GM04504 (cell line): ENCODE results near the gene LRIG1.
A peak's percentile ranks its signal among the peaks of the same experiment; 100 is the strongest.

Experiments
- DNase-seq: peaks from one replicate; pipeline ENCODE4 v3.0.0-alpha.2; 2012; ENCODE audit warnings: low read depth

Gene LRIG1

DNA sequence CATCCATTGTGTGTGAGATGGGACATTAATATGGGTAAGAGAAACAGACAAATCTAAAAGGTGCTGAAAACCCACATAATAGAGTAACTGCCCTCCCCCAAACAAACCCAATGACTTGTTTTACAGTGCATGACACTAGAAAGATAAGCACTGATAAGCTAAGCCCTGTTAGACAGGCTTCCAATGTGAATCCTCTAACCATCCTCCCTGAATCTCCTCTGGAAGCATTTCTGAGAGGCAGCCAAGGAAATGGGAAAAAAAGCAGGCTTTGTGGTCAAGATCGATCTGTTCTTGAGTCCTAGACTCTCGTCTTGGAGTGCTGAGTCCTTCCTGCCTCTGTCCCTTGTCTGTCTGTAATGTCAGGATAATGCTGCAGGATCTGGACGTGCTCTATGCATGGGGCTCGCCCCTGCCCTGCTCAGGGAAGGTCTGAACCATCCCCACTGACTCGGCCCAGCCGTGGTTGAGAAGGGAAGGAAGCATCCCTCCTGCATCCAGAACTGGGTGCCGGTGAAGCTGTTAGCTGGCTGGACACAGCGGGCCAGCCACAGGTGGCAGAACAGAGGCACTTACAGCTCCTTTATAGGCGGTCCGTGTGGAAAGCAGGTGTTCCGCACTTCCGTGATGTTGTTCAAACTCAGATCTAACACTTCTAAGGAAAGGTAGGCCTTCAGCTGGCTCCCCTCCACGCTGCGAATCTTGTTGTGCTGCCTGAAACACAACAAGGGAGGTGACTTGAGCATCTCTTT lies 84.1 kb downstream of the LRIG1 start:
- DNase-seq: no peak

GRCh38 chr3:66415867-66416428 lies 84.9 kb downstream of the LRIG1 start:
- DNase-seq: no peak

DNA sequence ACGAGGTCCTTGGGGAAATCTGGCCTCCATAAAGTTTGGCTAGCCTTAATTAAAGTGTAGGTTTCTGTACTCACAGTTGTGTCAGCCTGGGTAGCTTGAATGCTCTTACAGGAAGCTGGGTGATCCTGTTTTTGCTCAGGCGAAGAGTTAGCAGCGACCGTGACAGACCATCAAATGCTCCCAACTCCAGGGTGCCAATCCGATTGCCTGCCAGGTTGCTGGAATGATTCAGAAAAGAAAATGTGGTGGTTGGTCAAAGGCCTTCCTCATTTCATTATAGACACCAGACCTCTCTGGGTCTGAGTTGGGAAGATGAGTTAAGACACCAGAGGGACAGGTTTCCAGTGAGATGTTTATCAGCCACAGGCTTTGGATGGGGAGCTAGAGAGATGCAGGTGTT lies 86.0 kb downstream of the LRIG1 start:
- no peak for DNase-seq

- DNase-seq: peak; percentile 65
Measured at GRCh38 chr3:66413151-66413751, 87.6 kb downstream of the LRIG1 start.

GRCh38 chr3:66411961-66412887 lies 88.6 kb downstream of the LRIG1 start:
- DNase-seq: no peak

DNA sequence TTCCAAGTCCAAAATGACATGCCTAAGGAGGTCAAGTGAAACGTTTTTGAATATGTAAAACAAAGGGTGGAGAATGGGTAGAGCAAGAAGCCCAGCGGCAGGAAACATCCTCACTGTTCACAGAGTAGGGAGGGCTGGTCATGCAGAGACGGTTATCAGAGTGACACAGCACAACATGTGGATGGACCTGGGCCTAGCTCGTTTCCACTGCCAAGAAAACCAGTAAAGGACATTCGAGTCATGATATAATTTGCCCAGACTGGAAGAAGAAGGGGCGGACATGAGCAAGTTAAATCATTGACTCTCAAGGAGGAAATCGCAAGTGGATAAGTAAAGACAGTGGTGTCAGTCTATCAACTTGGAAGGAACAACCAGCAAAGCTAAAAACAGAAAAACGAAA lies 89.3 kb downstream of the LRIG1 start:
- no peak for DNase-seq

- no peak for DNase-seq
Measured at GRCh38 chr3:66410976-66411375, 89.8 kb downstream of the LRIG1 start.

DNA sequence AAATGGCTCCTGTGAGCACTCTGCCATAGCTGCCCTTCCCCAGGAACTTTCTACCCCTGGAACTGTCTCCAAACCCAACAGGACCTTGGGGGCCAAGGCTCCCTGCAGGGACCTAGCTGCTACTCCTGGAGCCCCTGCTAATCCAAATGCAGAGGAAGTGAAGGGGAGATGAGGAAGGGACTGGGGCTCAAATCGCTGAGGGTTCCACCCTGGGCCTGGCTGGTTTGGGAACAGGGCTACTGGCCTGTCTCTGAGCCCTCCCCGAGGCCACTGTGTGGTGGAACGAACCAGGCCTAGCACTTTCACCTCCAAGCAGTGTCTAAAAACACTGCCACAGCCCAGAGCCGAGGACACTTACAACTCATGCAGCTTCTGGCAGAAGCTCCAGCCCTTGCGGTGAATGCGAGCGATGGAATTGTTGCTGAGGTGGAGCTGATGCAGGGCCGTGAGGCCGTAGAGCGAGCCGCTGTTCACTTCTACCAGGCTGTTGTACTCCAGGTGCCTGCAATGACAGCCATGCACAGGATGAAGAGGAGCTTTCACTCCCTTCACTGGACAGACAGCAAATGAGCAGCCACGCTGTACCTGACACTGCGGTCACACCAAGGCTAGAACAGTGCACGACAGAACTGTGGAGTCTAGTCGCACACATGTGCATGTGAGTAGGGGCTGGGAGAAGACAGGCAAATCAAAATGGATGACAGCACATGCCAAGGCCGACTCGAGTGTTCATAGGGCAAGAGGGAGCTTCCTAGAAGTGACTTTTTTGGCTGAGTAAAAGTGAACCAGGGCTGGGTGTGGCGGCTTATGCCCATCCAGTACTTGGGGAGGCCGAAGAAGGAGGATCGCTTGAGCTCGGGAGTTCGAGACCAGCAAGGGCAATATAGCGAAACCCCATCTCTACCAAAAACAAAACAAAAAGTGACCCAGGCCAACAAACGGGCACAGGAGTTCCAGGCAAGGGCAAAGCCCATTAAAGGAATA lies 90.8 kb downstream of the LRIG1 start:
- no peak for DNase-seq

DNA sequence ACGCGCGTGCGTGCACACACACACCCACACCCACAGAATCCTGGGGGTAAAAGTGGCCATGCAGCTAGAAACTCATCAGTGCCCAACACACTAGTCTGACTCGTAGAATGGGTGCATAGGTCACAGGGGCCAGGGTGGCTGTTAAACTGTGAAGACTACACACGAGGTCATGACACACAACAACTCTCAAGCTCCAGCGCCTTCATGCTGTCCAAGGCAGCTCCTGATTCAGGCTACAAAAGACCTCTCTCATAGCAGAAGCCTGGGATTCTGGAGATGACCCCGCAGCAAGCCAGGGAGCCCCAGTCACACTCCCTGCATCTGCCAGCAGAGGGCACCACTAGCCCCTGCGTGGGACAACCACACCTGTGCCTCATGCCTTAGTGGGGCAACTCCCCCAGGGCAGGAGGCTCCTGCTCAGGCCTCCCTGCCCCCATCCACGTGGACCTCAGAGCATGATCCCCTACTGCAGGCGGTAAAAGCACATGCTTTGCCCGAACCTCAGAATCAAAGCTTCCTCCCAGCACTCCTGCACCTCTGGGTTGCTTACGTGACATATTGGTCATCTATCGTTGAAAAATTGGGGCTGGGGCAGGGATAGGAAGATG lies 93.1 kb downstream of the LRIG1 start:
- no peak for DNase-seq

GRCh38 chr3:66406831-66407610 lies 93.8 kb downstream of the LRIG1 start:
- no peak for DNase-seq

GRCh38 chr3:66406163-66406562 lies 94.7 kb downstream of the LRIG1 start:
- no peak for DNase-seq

- peak; percentile 76 for DNase-seq
Measured at GRCh38 chr3:66405701-66406091, 95.1 kb downstream of the LRIG1 start.

GRCh38 chr3:66404903-66405700 lies 95.7 kb downstream of the LRIG1 start:
- no peak for DNase-seq

DNA sequence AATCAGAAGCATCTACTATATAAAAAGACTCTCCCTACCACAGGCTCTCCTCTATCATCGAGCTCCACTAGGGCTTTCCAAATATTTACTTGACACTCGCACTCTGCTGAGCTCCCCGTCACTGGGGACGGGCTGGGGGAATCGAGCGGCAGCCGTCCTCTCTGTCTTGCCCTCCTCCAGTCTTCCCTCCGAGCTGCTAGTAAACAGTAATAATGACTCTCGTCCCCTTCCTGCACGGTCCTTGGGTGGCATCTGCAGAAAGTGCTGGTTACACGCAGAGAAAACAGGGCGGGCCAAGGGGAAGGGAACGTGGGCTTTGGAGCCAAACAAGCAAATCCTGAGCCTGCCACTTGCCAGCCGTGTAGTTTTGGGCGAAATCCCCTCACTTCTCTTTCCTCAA lies 96.6 kb downstream of the LRIG1 start:
- DNase-seq: no peak

DNA sequence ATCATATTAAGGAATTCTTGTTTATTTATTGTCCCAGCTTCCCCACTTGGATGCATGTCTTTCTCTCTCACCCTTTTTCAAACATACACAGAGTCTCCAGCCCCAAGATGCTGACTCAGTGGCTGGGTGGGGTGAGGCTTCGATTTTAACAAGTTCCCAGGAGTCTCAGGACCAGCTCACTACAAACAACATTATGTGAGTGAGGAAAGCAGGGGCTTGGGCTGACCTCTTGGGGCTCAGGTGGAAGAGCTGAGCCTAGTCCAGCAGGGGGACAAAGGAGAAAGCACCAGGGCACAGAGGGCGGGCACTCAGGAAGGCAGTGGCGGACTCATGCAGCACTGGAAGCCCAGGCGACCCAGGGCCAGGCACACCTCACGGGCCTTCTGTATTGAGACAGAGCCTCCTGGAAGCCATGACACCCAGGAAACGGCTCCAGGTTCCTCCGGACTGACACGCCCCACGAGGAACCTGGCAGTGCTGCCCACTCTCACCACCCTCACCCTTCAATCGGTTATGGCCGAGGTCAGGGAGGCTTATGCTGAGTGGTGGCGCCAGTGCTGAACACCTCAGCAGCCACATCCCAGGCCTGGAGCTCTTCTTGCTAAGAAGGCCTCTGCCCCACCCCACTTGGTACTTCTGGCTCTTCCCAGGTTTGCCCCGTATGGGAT lies 97.4 kb downstream of the LRIG1 start:
- no peak for DNase-seq

DNA sequence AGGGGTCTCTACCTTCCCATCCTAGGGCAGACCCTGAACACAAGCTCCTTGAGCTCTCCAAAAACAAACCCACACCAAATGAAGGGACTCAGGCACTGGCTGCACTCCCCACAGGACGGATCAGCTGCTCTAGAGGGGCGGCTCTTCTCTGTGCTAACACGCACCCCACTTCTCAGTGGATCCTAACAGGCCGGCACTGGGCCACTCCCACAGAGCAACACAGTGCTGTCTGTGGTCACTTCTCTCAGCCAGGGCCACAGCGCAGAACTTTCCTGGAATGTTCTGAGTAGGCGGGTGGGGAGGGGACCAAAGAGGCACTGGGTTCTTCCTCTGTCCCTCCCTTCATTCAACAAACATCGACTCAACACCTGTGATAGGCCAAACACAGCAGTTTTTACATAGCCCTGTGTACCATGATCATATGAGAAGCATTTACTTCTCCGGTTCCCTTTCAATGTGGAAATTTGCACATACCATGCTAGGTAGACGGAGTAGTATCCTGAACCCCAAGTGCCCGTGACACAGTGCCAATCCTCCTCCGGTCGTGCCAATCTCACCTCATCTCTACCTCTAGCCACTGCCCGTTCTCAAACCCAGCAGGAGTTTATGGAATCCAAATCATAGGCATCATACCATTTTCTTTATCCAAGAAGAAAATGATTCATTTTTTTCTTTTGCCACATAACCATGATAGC lies 98.1 kb downstream of the LRIG1 start:
- DNase-seq: no peak

DNA sequence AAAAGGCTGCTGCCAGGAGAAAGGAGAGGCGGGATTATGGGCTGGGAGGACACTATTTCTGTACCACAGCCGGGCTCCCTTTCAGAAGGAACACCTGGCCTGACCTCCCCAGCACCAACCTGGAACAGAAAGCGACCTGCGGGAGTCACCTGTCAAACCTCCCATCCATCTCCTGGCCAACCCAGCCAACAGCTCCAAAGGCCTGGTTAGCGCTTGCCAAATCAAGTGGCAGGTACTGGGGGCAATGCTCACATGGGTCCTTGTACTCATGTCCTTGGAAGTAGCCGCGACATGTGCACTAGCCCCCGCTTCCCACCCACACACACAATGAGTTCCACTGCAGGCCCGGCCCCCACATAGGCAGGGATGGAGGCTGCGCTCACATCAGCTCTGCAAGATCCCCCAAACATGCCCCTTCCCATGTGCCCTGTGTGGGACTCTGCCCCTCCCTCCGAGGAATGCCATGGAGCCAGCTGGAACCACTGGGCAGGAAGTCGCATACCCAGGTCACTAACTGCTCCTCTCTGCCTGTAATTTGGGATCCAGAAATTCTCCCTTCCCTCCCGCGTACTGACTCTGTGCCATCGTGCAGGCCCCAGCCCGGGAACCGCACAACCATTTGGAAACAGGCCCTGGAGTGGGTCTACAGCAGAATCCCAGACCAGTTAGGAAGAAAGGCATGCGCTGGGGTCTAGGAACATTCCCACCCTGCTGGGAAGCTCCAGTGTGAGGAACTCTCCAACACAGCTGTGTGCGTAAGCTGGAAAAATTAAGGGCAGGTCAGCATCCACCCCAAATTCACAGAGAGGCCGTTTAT lies 98.9 kb downstream of the LRIG1 start:
- no peak for DNase-seq
